Left ventricle myocardium inferior (tissue), 1 donor: ENCODE results near the gene FBXO28. TPM values are rescaled to one million over a fixed set of nuclear protein-coding genes. Genes with fewer than 3 reads are reported as not detected.

Experiments used
- DNase-seq: peaks from one replicate; pipeline ENCODE4 v3.0.0-alpha.2; 2020
- H3K27ac ChIP-seq: fragments of 200-600 bp; replicated peaks from 2 replicates; pipeline ENCODE4 v1.8.0; 2021
- H3K27me3 ChIP-seq: fragments of 200-600 bp; 2 replicates; pipeline ENCODE4 v1.8.0; 2021; ENCODE audit warnings: low read depth
- H3K36me3 ChIP-seq: fragments of 200-600 bp; 2 replicates; pipeline ENCODE4 v1.8.0; 2021
- H3K4me1 ChIP-seq: fragments of 200-600 bp; 2 replicates; pipeline ENCODE4 v1.8.0; 2021
- H3K4me3 ChIP-seq: fragments of 200-600 bp; 2 replicates; pipeline ENCODE4 v1.8.0; 2021; ENCODE audit warnings: mild to moderate bottlenecking, moderate library complexity
- H3K9me3 ChIP-seq: fragments of 200-600 bp; replicated peaks from 2 replicates; pipeline ENCODE4 v1.8.0; 2021
- CTCF ChIP-seq: fragments of 200-600 bp; IDR thresholded peaks from 2 replicates; pipeline ENCODE4 v1.8.0; 2021; ENCODE audit warnings: antibody characterized with exemption, mild to moderate bottlenecking, borderline replicate concordance
- intact Hi-C: fragments of 100-400 bp; cut with micrococcal nuclease; formaldehyde crosslinking; loops from one replicate; pipeline ENCODE4 v1.11.0; 2022
- total RNA-seq: library from RNA; stranded (reverse); fragmentation: NEBNext Ultra II Directional; extraction: Animal tissue kit (Norgen Biotek cat#: 25700); gene quantifications from one replicate; pipeline ENCODE4 v1.2.1, GENCODE V29; 2021
- donor health status: DM: no; HTN: yes; CAD: no; lungs with severe emphysema.

The FBXO28 gene
- total RNA-seq, 1 donor from 2014 or later = 18.8 TPM

DNA sequence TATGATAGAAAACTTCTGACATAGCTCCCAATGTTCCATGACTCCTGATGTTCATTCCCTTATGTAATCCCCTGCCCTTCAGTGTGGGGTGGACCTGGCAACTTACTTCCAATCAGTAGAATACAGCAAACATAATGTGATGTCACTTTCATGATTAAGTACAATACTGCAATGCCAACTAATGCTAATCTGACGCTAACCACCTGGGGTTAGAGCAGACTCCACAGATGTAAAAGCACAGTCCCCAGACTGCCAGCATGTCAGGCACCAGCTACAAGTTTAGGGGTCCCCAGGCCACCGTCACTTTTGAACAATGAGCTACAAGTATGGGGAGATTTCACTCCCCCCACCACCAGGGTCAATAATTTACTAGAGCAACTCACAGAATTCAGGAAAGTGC is 32.3 kb upstream of the FBXO28 start:
- no peak overlapping the region for H3K4me3 ChIP-seq

DNA sequence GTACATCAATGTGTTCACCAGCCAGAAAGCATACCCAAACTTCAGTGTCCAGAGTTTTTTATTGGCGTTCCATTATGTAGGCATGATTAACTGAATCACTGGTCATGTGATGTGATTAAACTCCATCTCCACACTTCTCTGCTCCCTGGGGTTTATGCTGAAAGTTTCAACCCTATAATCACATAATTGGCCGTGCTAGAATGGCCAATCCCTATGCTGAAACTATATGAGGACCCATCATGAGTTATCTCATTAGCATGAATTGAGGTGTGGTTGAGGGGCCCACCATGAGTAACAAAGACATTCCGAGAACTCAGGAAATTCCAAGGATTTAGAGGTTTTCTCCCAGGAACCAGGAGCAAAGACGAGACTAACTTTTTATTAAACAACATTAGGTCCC is 31.8 kb upstream of the FBXO28 start:
- H3K27me3 ChIP-seq = peaks cover 31% of the 10 kb centered on the region
- H3K4me3 ChIP-seq = no peak overlapping the region
- no peak for DNase-seq
- no peaks in the 10 kb centered on the region for H3K36me3 ChIP-seq
- no peaks in the 10 kb centered on the region for H3K4me1 ChIP-seq
- no peak overlapping the region for H3K27ac ChIP-seq
- no peak for TF ChIP-seq CTCF
- intact Hi-C loops = no loop called here
- no peaks in the 10 kb centered on the region for H3K9me3 ChIP-seq

More for the DNA sequence above, 32.3 kb upstream of the FBXO28 start:
- H3K27ac ChIP-seq = no peak overlapping the region
- no peak for DNase-seq
- H3K36me3 ChIP-seq = no peaks in the 10 kb centered on the region
- H3K4me1 ChIP-seq = no peaks in the 10 kb centered on the region
- H3K9me3 ChIP-seq = no peaks in the 10 kb centered on the region
- TF ChIP-seq CTCF = no peak
- intact Hi-C loops = no loop called here
- H3K27me3 ChIP-seq = peaks cover 26% of the 10 kb centered on the region

- peaks cover 41% of the 10 kb centered on the region for H3K27me3 ChIP-seq
- intact Hi-C loops = no loop called here
- H3K27ac ChIP-seq = no peak overlapping the region
- no peak for TF ChIP-seq CTCF
- no peak for DNase-seq
- no peak overlapping the region for H3K4me3 ChIP-seq
- H3K4me1 ChIP-seq = no peaks in the 10 kb centered on the region
- no peaks in the 10 kb centered on the region for H3K9me3 ChIP-seq
- H3K36me3 ChIP-seq = no peaks in the 10 kb centered on the region
Measured at GRCh38 chr1:224084867-224085266, 29.0 kb upstream of the FBXO28 start.

DNA sequence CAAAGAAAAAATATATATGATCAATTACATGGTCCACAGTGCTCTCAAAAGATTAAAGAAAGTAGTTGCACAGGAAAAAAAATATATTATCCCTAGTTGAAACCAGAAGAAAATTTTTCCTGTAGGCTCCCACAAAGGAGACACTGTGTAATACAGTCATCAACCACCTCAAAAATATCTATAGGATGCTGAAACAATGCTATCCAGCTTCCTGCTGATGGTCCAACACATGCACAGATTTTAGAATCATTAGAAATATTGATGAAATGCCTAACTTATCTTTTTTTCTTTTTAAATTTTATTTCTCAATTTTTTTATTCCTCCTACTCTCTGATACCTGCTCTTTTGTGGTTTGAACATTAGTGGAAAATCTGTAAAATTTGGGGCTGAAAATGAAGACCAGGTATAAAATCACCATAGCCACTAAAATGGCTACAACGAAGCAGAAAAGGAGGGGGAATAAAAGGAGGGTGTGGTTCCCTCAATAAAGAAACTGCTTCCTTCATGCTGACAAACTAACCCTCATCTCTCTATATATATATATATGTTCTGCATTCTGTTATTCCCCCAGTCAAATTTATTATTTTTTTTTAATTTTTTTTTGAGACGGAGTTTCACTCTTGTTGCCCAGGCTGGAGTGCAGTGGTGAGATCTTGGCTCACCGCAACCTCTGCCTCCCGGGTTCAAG is 28.3 kb upstream of the FBXO28 start:
- TF ChIP-seq CTCF = no peak
- no peak overlapping the region for H3K4me3 ChIP-seq
- DNase-seq = no peak
- H3K9me3 ChIP-seq = no peaks in the 10 kb centered on the region
- intact Hi-C loops = no loop called here
- no peak overlapping the region for H3K27ac ChIP-seq
- H3K36me3 ChIP-seq = no peaks in the 10 kb centered on the region
- H3K27me3 ChIP-seq = peaks cover 43% of the 10 kb centered on the region
- H3K4me1 ChIP-seq = no peaks in the 10 kb centered on the region

DNA sequence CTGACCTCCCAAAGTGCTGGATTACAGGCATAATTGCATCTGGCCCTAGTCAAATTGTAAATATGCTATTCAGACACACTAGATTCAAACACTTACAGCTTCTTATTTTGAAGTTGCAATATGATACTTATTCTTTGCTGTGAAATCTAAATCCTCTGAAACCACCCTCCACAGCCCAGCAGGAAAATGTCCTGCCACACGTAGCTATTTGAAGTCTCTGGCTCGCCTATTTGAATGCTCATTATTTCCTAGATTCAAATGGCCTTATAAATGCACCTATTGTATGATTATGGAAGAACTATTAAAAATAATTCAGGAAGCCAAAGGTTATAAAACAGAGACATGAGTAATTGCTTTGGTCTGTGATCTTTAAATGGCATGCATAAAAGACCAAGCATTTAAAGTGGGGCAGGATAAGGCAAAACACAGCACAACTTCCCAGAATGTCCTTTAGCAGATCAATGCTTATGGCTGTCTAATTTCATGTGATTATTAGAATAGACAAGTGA is 26.6 kb upstream of the FBXO28 start:
- intact Hi-C loops = no loop called here
- no peaks in the 10 kb centered on the region for H3K4me1 ChIP-seq
- no peak for TF ChIP-seq CTCF
- no peak overlapping the region for H3K4me3 ChIP-seq
- no peak for DNase-seq
- H3K9me3 ChIP-seq = no peaks in the 10 kb centered on the region
- peaks cover 50% of the 10 kb centered on the region for H3K27me3 ChIP-seq
- H3K36me3 ChIP-seq = no peaks in the 10 kb centered on the region
- H3K27ac ChIP-seq = no peak overlapping the region
